Thymus (tissue), 11 donors: ENCODE measurements around the gene CACFD1. TPM values are rescaled to one million over a fixed set of nuclear protein-coding genes. Genes with fewer than 3 reads are reported as not detected.
A peak's percentile ranks its signal among the peaks of the same experiment; 100 is the strongest.

Experiments
- DNase-seq, 9 donors: peaks; one replicate each; pipeline ENCODE4 v3.0.0-alpha.2; 2013; ENCODE audit warnings: low spot score in 9 of 9, low read depth in 6 of 9, missing footprints in 1 of 9
- H3K27ac ChIP-seq, 2 donors: one replicate each; pipeline ENCODE4 v1.5.1; 2013; ENCODE audit warnings: control low read depth in 1 of 2, low read depth in 1 of 2, low read length in 1 of 2, mild to moderate bottlenecking in 1 of 2, moderate library complexity in 1 of 2
- H3K27me3 ChIP-seq, 2 donors: one replicate each; pipeline ENCODE4 v1.5.1; 2013; ENCODE audit warnings: low read length in 1 of 2; ENCODE audit not compliant: control insufficient read depth in 2 of 2, insufficient read depth in 1 of 2
- H3K36me3 ChIP-seq, 2 donors: one replicate each; pipeline ENCODE4 v1.5.1; 2013; ENCODE audit warnings: low read length in 1 of 2, mild to moderate bottlenecking in 1 of 2, moderate library complexity in 1 of 2; ENCODE audit not compliant: control insufficient read depth in 2 of 2, insufficient read depth in 2 of 2
- H3K4me1 ChIP-seq, 2 donors: one replicate each; pipeline ENCODE4 v1.5.1; 2013; ENCODE audit warnings: low read length in 2 of 2; ENCODE audit not compliant: control insufficient read depth in 2 of 2, insufficient read depth in 2 of 2
- H3K4me3 ChIP-seq, 2 donors: one replicate each; pipeline ENCODE4 v1.5.1; 2013; ENCODE audit warnings: low read length in 2 of 2, control low read depth in 1 of 2, mild to moderate bottlenecking in 1 of 2
- H3K9me3 ChIP-seq, 2 donors: one replicate each; pipeline ENCODE4 v1.5.1; 2013; ENCODE audit warnings: low read length in 1 of 2, mild to moderate bottlenecking in 1 of 2; ENCODE audit not compliant: control insufficient read depth in 2 of 2, insufficient read depth in 1 of 2
- WGBS: extraction: QIAGEN DNeasy Blood & Tissue Kit; methylation state at CpG from one replicate; pipeline ENCODE4 v1.1.7; 2013; 5-methylcytosine and 5-hydroxymethylcytosine counted together
- polyA plus RNA-seq: library from polyadenylated mRNA; stranded (reverse); fragments of 200-250 nt; gene quantifications from one replicate; pipeline ENCODE4 v1.2.3, GENCODE V29; 2013
- total RNA-seq: library from RNA; stranded (reverse); fragments of 120-200 nt; gene quantifications from one replicate; pipeline ENCODE4 v1.2.4, GENCODE V29; 2013
- donor health status: healthy.

The CACFD1 gene
- total and polyA plus RNA-seq, 2 donors, result 6.1 to 9.1 TPM

DNA sequence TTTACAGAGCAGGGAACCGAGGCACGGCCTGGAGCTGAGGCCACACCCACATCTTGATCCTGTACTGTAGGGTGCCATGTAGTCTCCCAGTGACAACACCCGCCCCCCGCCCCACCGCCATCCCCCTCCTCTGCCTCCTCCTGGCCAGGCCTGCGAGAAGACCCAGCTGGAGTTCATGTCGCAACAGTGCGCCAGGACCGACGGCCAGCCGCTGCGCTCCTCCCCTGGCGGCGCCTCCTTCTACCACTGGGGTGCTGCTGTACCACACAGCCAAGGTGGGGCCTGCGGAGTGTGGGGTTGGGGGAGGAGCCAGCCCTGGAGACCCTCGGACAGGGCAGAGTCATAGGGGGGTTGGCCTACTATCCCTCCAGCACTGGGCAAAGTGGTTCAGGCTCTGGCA, 23.1 kb upstream of the CACFD1 start:
- no peak overlapping the region for H3K4me3 ChIP-seq

DNA sequence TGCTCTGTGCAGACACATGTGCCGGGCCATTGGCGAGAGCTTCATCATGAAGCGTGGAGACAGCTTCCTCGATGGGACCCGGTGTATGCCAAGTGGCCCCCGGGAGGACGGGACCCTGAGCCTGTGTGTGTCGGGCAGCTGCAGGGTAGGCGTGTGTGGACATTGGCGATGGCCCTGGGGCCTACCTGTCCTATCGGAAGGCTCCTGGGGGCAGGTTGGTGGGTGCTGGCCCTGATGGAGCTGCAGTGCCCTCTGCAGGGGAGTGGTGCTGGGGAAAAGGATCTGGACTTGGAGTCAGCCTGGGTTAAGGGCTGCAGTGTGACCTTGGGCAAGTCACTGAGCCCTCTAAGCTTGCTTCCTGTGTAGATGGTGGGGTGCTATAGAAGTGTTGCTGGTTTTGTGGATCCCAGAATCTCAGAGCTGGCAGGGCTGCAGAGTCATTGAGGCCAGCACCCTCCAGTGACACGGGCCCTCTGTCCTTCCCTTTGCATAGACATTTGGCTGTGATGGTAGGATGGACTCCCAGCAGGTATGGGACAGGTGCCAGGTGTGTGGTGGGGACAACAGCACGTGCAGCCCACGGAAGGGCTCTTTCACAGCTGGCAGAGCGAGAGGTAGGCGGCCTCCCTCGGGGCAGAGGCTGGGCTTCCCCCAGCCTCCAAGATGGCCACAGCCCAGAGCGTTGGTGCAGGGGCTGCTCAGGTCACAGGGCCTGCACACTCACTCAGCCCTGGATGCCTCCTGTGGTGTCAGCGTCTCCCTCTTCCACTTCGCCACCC, 21.8 kb upstream of the CACFD1 start:
- no peaks in the 10 kb centered on the region for H3K36me3 ChIP-seq
- no peak for DNase-seq
- 94% methylated on average over 20 of the region's 20 CpGs for WGBS
- H3K27ac ChIP-seq, result no peak overlapping the region
- no peaks in the 10 kb centered on the region for H3K27me3 ChIP-seq
- no peaks in the 10 kb centered on the region for H3K9me3 ChIP-seq
- peaks cover 0 to 2% of the 10 kb centered on the region in 2 donors for H3K4me1 ChIP-seq
- no peak overlapping the region for H3K4me3 ChIP-seq

More for the DNA sequence above, 23.1 kb upstream of the CACFD1 start:
- H3K27ac ChIP-seq, result no peak overlapping the region
- H3K36me3 ChIP-seq, result no peaks in the 10 kb centered on the region
- H3K27me3 ChIP-seq, result peaks cover 0 to 7% of the 10 kb centered on the region in 2 donors
- WGBS, result 96% methylated on average over 16 of the region's 16 CpGs
- no peaks in the 10 kb centered on the region for H3K9me3 ChIP-seq
- DNase-seq, result no peak
- peaks cover 0 to 2% of the 10 kb centered on the region in 2 donors for H3K4me1 ChIP-seq

- 72% methylated on average over 4 of the region's 4 CpGs for WGBS
- DNase-seq, result no peak
These were observed 20.4 kb upstream of the CACFD1 start for GRCh38 chr9:133439337-133439736.

DNA sequence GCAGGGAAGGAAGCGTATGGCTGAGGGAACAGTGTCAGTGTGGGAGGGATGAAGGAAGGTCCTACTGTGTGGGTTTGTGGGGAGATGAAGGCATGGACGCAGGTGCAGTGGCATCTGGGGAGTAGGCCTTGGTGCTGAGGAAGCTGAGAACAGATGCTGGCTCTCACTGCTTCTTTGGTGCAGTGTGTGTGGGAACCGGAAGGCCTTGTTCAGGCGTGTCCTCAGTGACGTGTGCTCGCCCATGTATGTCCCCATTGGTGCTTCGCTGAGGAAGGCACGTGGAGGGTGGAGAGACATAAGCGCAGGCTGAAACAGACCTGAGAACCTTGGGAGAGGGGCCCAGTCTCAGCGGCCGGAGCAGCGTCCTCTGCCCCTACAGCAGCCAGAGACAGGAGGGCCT, 18.9 kb upstream of the CACFD1 start:
- H3K27ac ChIP-seq, result no peak overlapping the region
- H3K36me3 ChIP-seq, result no peaks in the 10 kb centered on the region
- WGBS, result 91% methylated on average over 12 of the region's 12 CpGs
- no peaks in the 10 kb centered on the region for H3K27me3 ChIP-seq
- no peak overlapping the region for H3K4me3 ChIP-seq
- peak in 2 of 9 donors; percentile 17 to 37 for DNase-seq
- H3K9me3 ChIP-seq, result no peaks in the 10 kb centered on the region
- peaks cover 0 to 2% of the 10 kb centered on the region in 2 donors for H3K4me1 ChIP-seq

More at GRCh38 chr9:133439337-133439736, 20.4 kb upstream of the CACFD1 start:
- Histone ChIP-seq H3K27me3 (no peaks in the 10 kb centered on the region), H3K4me3 (no peak overlapping the region), H3K4me1 (peaks cover 0 to 2% of the 10 kb centered on the region in 2 donors), H3K9me3 (no peaks in the 10 kb centered on the region), H3K36me3 (no peaks in the 10 kb centered on the region), H3K27ac (no peak overlapping the region)

DNA sequence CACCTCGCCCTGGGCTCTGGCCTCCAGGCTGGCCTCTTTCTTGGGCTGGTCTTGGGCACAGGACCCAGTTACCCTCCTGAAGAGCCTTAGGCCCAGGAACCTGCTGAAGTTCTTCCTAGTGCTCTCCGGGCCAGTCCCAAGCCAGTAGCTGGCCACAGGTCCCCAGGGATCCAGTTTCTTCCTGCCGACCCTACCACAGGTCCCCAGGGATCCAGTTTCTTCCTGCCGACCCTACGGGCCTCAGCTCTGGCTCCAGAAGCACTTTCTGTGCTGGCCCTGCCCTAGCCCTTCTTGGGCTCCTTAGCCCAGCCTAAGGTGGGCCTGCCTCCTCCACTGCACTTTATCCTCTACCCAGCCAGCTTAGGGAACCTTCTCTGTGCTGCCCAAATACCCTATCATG, 18.2 kb upstream of the CACFD1 start:
- no peaks in the 10 kb centered on the region for H3K36me3 ChIP-seq
- no peak overlapping the region for H3K4me3 ChIP-seq
- no peak overlapping the region for H3K27ac ChIP-seq
- H3K27me3 ChIP-seq, result no peaks in the 10 kb centered on the region
- no peak for DNase-seq
- H3K4me1 ChIP-seq, result peaks cover 0 to 2% of the 10 kb centered on the region in 2 donors
- 89% methylated on average over 5 of the region's 5 CpGs for WGBS
- no peaks in the 10 kb centered on the region for H3K9me3 ChIP-seq

DNA sequence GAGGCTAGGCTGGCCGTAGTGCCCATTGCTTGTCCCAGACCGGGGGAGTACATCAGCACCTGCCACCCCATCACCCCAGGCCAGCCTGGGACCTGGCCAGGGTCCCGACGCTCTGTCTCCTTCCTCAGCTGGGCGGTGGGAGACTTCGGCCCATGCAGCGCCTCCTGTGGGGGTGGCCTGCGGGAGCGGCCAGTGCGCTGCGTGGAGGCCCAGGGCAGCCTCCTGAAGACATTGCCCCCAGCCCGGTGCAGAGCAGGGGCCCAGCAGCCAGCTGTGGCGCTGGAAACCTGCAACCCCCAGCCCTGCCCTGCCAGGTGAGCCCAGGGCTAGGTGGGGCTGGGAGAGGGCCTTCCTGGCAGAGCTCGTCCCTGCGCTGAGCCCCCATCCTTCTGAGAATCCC, 16.5 kb upstream of the CACFD1 start:
- Histone ChIP-seq H3K27me3 (no peaks in the 10 kb centered on the region), H3K36me3 (no peaks in the 10 kb centered on the region), H3K4me1 (peaks cover 0 to 2% of the 10 kb centered on the region in 2 donors), H3K4me3 (no peak overlapping the region), H3K27ac (no peak overlapping the region), H3K9me3 (no peaks in the 10 kb centered on the region)
- no peak for DNase-seq
- WGBS, result 97% methylated on average over 15 of the region's 15 CpGs

DNA sequence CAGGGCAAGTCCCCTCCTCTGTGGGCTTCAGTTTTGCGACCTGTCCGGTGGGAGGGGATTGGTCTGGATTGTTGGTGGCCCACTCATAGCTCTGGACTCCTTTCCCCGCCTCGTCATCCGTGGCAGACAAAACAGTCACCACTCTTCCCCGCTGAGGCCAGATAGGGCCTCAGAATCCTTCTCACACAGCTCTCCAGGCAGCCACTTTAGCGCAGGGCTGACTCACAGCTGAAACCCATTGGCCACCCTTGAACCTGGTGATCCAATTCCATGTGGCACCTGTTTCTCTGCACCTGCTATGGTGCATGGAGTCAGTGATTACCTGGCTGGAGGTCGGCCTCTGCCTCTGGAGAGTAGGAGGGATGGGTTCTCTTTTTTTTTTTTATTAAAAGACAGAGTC, 15.8 kb upstream of the CACFD1 start:
- Histone ChIP-seq H3K4me3 (no peak overlapping the region), H3K4me1 (peaks cover 0 to 2% of the 10 kb centered on the region in 2 donors), H3K9me3 (no peaks in the 10 kb centered on the region), H3K27me3 (no peaks in the 10 kb centered on the region), H3K27ac (no peak overlapping the region), H3K36me3 (no peaks in the 10 kb centered on the region)
- DNase-seq, result no peak
- 94% methylated on average over 8 of the region's 8 CpGs for WGBS

DNA sequence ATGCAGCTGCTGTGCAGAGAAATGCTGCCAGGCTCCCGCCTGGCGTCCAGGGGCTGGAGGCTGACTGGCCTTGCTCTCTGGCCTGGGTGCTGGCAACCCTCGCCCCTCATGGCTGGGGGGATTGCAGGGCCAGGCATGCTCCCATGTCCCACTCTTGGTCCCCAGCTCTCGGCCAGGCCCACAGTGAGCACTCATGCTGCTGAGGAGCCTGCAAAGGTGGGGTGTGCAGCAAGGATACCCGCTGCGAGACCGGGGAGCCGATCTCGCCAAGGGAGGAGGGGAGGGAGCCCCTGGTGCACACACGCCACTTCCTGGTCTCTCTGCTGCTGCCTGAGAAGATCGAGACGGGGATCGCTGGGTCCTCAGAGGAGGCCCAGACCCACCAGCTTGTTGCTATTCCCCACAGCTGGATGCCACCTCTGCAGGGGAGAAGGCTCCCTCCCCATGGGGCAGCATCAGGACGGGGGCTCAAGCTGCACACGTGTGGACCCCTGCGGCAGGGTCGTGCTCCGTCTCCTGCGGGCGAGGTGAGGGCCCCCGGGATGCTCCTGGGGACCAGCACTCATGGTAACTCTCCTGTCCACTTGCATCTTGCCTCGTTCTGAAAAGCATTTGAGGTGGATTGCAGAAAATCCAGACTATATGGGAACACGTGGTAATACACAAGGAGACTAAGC, 14.3 kb upstream of the CACFD1 start:
- Histone ChIP-seq H3K27ac (no peak overlapping the region), H3K4me3 (no peak overlapping the region), H3K9me3 (no peaks in the 10 kb centered on the region), H3K27me3 (no peaks in the 10 kb centered on the region), H3K36me3 (no peaks in the 10 kb centered on the region), H3K4me1 (peaks cover 0 to 2% of the 10 kb centered on the region in 2 donors)
- DNase-seq, result no peak
- 92% methylated on average over 23 of the region's 23 CpGs for WGBS

DNA sequence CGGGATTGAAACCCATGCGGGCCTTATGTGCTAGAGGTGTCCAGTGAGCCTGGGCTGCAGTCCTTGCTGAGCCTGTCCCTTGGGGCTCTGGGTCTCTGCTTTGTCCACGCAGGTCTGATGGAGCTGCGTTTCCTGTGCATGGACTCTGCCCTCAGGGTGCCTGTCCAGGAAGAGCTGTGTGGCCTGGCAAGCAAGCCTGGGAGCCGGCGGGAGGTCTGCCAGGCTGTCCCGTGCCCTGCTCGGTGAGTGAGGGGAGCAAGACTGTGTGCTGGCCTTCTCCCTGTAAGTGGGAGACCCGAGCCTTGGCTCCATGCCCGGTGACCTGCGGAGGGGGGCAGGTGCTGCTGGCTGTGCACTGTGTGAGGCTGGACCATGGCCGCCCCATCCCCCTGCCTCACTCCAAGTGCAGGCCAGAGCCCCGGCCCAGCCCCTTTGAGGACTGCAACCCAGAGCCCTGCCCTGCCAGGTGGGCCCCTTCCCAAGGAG, 11.2 kb upstream of the CACFD1 start:
- no peaks in the 10 kb centered on the region for H3K4me1 ChIP-seq
- H3K36me3 ChIP-seq, result no peaks in the 10 kb centered on the region
- H3K9me3 ChIP-seq, result no peaks in the 10 kb centered on the region
- H3K27me3 ChIP-seq, result no peaks in the 10 kb centered on the region
- DNase-seq, result no peak
- no peak overlapping the region for H3K4me3 ChIP-seq
- no peak overlapping the region for H3K27ac ChIP-seq
- WGBS, result 91% methylated on average over 13 of the region's 13 CpGs
